ENCODE measurements around the gene GPR89B.
A peak's percentile ranks its signal among the peaks of the same experiment; 100 is the strongest.
"Not testable (repeated sequence)": the region's sequence is repeated elsewhere in the genome, so short reads cannot be mapped to it uniquely, and the experiment has no call there.

Gene GPR89B

DNA sequence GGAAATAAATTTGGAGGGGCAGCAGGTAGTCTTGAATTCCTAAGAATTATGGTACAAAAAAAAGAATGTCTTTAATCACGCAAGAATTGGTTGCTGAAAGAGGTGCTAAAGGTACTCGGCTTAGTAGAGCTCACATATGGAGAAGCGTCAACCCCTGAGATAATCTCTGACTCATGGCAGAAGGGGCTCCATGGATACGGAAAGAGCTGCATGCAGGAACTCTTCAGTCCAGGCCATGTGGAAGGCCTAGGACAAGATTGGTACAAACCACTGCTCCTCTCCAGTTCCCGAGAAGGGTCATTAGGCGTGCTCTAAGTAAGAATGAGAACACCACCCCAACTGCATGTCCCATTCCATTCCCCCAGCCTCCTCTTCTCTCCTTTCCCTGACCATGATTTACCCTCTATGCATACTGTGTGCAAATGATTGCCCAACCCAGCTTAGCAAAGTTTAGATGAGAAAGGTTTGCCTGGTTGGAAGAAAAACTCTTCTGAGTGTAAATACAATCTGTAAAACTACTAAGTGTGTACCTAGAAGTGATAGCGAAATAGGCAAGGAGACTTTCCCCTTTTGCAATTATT is 14.8 kb upstream of the GPR89B start:
- Mint-ChIP-seq H3K36me3 (no peaks in the 10 kb centered on the region), H3K27ac (no peak overlapping the region), H3K4me1 (no peaks in the 10 kb centered on the region), H3K4me3 (no peak overlapping the region), H3K27me3 (peaks cover 31% of the 10 kb centered on the region), H3K9me3 (no peaks in the 10 kb centered on the region)
- ATAC-seq, result no peak

DNA sequence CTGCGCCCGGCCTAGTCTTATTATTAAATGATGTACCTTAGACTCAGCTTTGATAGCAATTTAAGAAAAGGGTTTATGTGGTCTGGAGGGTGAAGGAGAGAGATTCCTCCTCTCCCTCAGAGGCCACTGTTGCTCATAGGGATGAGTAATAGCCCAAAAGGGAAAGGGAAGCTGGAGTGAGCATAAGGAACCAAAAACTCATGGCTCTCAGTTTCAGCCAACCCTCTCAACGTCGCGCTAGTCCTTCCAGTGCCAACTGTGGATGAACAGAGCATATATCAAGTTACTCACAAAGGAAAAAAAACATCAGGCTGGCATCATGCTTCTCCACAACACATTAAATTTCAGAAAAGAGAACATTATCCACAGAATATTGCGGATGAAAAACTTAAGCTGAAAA is 8.3 kb upstream of the GPR89B start:
- Mint-ChIP-seq H3K4me1 (no peaks in the 10 kb centered on the region), H3K36me3 (no peaks in the 10 kb centered on the region), H3K9me3 (no peaks in the 10 kb centered on the region), H3K27ac (no peak overlapping the region), H3K27me3 (peaks cover 22% of the 10 kb centered on the region), H3K4me3 (no peak overlapping the region)
- no peak for ATAC-seq

GRCh38 chr1:147924813-147925212 is 3.4 kb upstream of the GPR89B start:
- no peak overlapping the region for H3K4me3 Mint-ChIP-seq
- H3K27ac Mint-ChIP-seq, result no peak overlapping the region
- H3K9me3 Mint-ChIP-seq, result no peaks in the 10 kb centered on the region
- no peaks in the 10 kb centered on the region for H3K4me1 Mint-ChIP-seq
- ATAC-seq, result no peak
- no peaks in the 10 kb centered on the region for H3K36me3 Mint-ChIP-seq
- H3K27me3 Mint-ChIP-seq, result no peaks in the 10 kb centered on the region

- not testable (repeated sequence) for H3K27ac Mint-ChIP-seq, H3K27me3 Mint-ChIP-seq, H3K4me3 Mint-ChIP-seq, H3K36me3 Mint-ChIP-seq, H3K9me3 Mint-ChIP-seq, ATAC-seq
- H3K4me1 Mint-ChIP-seq, result peaks cover 19% of the 10 kb centered on the region
These were observed 1.0 kb upstream of the GPR89B start for GRCh38 chr1:147927215-147927614.

DNA sequence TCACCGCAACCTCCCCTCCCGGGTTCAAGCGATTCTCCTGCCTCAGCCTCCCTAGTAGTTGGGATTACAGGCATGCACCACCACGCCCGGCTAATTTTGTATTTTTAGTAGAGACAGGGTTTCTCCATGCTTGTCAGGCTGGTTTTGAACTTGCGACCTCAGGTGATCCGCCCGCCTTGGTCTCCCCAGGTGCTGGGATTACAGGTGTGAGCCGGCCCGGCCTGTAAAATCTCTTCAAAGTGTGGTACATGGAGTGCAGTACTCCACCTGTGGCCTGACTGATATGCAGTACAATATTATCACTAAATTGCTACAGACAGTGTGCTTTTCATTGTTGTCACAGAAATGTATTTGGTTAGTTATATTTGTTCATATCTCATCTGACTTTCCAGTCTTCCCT is 531 bp upstream of the GPR89B start:
- not testable (repeated sequence) for H3K4me3 Mint-ChIP-seq, ATAC-seq, H3K27me3 Mint-ChIP-seq, H3K9me3 Mint-ChIP-seq, H3K36me3 Mint-ChIP-seq
- peaks cover 21% of the 10 kb centered on the region for H3K4me1 Mint-ChIP-seq
- peak overlapping the region; percentile 70 for H3K27ac Mint-ChIP-seq

DNA sequence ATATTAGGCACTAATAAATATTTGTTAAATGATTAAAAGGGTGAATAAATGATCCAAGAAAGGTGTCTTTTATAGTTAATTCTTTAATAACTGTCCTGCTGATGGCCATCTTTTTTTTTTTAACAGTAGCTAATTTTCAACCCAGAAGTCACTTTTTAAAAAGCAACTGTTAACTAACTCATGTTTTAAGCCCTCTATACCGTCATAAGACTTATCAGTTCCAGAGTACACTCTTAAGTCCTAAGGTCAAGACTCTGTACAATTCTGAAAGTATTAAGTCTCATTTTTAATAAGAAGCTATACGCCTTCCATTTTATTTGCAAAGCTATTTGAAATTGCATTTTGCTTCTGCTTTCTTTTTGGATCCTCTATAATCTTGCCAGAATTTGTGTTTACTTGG is 2.9 kb downstream of the GPR89B start:
- not testable (repeated sequence) for H3K9me3 Mint-ChIP-seq, H3K27ac Mint-ChIP-seq, H3K4me3 Mint-ChIP-seq, ATAC-seq, H3K27me3 Mint-ChIP-seq
- H3K36me3 Mint-ChIP-seq, result peaks cover 13% of the 10 kb centered on the region
- H3K4me1 Mint-ChIP-seq, result peaks cover 28% of the 10 kb centered on the region

DNA sequence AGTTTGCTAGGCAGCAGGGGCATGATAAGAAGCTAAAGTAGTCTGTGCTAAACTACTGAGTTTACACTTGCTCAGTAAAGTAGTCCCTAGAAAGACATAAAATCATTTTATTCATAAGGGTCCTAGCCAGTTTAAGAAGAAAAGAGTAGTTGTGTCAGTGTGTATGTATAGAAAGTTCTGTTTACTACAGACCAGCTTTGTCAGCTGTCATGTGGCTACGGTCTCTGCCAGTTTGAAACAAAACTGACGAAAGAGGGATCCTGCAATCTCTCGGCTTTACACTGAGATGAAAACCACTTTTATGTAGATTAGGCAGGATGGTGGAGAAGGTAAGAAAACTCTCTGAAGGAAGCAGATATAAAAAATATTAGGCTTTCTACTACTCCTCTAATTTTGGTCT is 7.1 kb downstream of the GPR89B start:
- H3K27me3 Mint-ChIP-seq, H3K27ac Mint-ChIP-seq: not testable (repeated sequence)

GRCh38 chr1:147940456-147940855 is 12.2 kb downstream of the GPR89B start:
- not testable (repeated sequence) for ATAC-seq, H3K4me1 Mint-ChIP-seq, H3K9me3 Mint-ChIP-seq, H3K27me3 Mint-ChIP-seq, H3K4me3 Mint-ChIP-seq, H3K27ac Mint-ChIP-seq, H3K36me3 Mint-ChIP-seq

More for the DNA sequence above, 7.1 kb downstream of the GPR89B start:
- not testable (repeated sequence) for H3K9me3 Mint-ChIP-seq, ATAC-seq, H3K4me3 Mint-ChIP-seq
- H3K36me3 Mint-ChIP-seq, result peaks cover 19% of the 10 kb centered on the region
- peaks cover 24% of the 10 kb centered on the region for H3K4me1 Mint-ChIP-seq

DNA sequence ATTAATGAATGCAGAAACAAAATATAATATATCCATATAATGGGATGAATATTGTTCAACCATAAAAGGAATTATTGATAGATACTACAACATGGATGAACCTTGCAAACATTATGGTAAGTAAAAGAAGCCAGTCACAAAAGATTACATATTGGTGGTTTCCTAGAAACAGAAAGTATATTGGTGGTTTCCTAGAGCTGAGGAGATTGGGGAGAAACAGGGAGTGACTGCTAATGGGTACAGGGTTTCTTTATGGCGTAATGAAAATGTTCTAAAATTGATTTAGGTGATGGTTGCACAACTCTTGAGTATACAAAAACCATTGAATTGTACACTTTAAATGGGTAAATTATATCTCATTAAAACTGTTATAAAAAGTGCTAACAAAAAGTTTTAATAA is 14.3 kb downstream of the GPR89B start:
- not testable (repeated sequence) for H3K4me1 Mint-ChIP-seq, H3K27ac Mint-ChIP-seq, H3K27me3 Mint-ChIP-seq, H3K9me3 Mint-ChIP-seq, ATAC-seq, H3K4me3 Mint-ChIP-seq, H3K36me3 Mint-ChIP-seq

DNA sequence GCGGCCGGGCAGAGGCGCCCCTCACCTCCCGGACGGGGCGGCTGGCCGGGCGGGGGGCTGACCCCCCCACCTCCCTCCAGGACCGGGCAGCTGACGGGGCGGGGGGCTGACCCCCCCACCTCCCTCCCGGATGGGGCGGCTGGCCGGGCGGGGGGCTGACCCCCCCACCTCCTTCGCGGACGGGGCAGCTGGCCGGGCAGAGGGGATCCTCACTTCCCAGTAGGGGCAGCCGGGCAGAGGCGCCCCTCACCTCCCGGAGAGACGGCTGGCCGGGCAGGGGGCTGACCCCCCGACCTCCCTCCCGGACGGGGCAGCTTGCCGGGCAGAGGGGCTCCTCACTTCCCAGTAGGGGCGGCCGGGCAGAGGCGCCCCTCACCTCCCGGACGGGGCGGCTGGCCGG is 21.3 kb downstream of the GPR89B start:
- not testable (repeated sequence) for H3K36me3 Mint-ChIP-seq, H3K9me3 Mint-ChIP-seq, H3K4me3 Mint-ChIP-seq, H3K27me3 Mint-ChIP-seq, ATAC-seq, H3K27ac Mint-ChIP-seq
- H3K4me1 Mint-ChIP-seq, result peaks cover 18% of the 10 kb centered on the region

- not testable (repeated sequence) for H3K27me3 Mint-ChIP-seq, H3K4me3 Mint-ChIP-seq, H3K36me3 Mint-ChIP-seq, H3K4me1 Mint-ChIP-seq, ATAC-seq, H3K27ac Mint-ChIP-seq, H3K9me3 Mint-ChIP-seq
These were observed 30.7 kb downstream of the GPR89B start for GRCh38 chr1:147958906-147959305.

DNA sequence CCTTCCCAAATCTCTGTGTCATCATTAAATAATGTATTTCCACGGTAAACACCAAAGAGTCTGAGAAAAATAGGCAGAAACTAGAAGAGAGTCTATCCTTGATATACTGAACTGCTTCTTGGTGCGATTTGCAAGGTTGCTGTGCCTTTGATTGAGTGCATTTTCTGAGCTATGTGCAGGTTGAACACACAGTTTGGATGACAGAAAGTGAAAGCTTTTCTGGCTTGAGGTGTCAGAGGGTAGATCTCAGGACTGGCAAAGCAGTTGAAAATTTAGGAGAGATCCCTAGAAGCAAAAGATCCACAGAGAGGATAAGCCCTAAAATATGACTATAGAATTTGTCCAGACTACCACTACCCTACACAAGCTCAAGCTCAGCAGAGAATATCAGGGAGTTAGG is 31.5 kb downstream of the GPR89B start:
- not testable (repeated sequence) for H3K36me3 Mint-ChIP-seq, H3K27ac Mint-ChIP-seq, H3K9me3 Mint-ChIP-seq, H3K4me1 Mint-ChIP-seq, H3K27me3 Mint-ChIP-seq, H3K4me3 Mint-ChIP-seq, ATAC-seq

DNA sequence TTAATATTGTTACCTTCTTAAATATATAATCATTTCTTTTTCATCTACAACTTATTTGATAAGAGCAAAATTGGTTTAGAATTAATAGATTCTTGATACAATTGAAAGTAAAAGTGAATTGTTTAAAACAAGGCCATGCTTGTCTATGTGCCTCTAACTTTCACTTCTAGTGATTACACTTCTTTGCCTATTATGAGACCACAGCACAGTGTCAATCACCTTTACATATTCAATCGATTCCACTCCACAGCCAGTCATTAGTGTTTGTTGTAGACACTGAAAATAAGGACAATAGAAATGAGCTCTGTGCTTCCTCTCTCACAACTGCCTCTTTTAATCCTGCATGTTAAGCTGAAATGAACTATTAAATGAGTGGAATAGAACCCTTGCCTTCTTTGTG is 36.4 kb downstream of the GPR89B start:
- not testable (repeated sequence) for H3K9me3 Mint-ChIP-seq, H3K27ac Mint-ChIP-seq, H3K27me3 Mint-ChIP-seq, H3K4me3 Mint-ChIP-seq, H3K36me3 Mint-ChIP-seq, ATAC-seq, H3K4me1 Mint-ChIP-seq

DNA sequence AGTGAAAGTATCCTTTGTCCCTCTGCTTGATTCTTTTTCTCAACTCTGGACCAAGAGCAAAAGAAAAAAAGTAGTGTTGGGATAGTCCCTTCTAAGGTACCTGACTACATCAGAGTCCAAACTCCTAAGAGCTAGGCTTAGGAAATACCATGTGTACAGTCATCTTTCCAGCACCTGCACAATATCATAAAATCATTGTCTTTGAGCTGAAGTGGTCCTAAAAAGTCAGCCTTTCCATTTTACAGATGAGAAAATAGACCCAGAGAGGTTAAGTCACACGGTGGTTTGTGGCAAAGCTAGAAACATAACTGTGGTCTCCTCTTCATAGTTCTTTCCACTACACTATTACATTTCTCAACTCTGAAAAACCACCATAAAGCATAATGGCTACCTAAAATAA is 38.4 kb downstream of the GPR89B start:
- not testable (repeated sequence) for H3K4me3 Mint-ChIP-seq, H3K9me3 Mint-ChIP-seq, H3K36me3 Mint-ChIP-seq, H3K27me3 Mint-ChIP-seq, H3K4me1 Mint-ChIP-seq, H3K27ac Mint-ChIP-seq
- ATAC-seq, result peak; percentile 57

- H3K4me3 Mint-ChIP-seq, H3K27me3 Mint-ChIP-seq, H3K9me3 Mint-ChIP-seq, ATAC-seq, H3K4me1 Mint-ChIP-seq, H3K27ac Mint-ChIP-seq: not testable (repeated sequence)
- peaks cover 36% of the 10 kb centered on the region for H3K36me3 Mint-ChIP-seq
These were observed 50.9 kb downstream of the GPR89B start for GRCh38 chr1:147978896-147979651.

- not testable (repeated sequence) for H3K4me1 Mint-ChIP-seq, H3K4me3 Mint-ChIP-seq, ATAC-seq, H3K9me3 Mint-ChIP-seq, H3K27ac Mint-ChIP-seq, H3K27me3 Mint-ChIP-seq
- peaks cover 16% of the 10 kb centered on the region for H3K36me3 Mint-ChIP-seq
These were observed 57.2 kb downstream of the GPR89B start for GRCh38 chr1:147985374-147985773.
